HepG2 (cell line): Measurements from ENCODE around the gene SEZ6L. TPM values are rescaled to one million over a fixed set of nuclear protein-coding genes. Genes with fewer than 3 reads are reported as not detected.

Source experiments
- ATAC-seq: fragments of 200-7000 bp; cut with Tn5 transposase; 3 replicates; pipeline ENCODE4 v1.9.1; 2020; ENCODE audit warnings: mild to moderate bottlenecking, moderate library complexity
- BruUV-seq: library from RNA; stranded (reverse); fragments of 400-500 nt; replicated peaks from 2 replicates; lab custom pipeline; 2021; lab: Mats Ljungman, UMichigan
- CTCF ChIA-PET: fragments of 300-600 bp; formaldehyde crosslinking; extraction: SDS; loops from one replicate; lab custom pipeline; 2021; ENCODE audit warnings: low total read pairs, inconsistent platforms, low intra/inter-chr PET ratio; lab: Yijun Ruan, JAX
- POLR2A ChIA-PET: fragments of 350-600 bp; sonication (Branson Sonifier 250); formaldehyde crosslinking; loops from one replicate; lab custom pipeline; 2020; ENCODE audit warnings: antibody characterized with exemption, inconsistent platforms; lab: Yijun Ruan, JAX
- DNase-seq: peaks from one replicate; pipeline ENCODE4 v3.0.0-alpha.2; 2015; ENCODE audit warnings: low spot score
- FAIRE-seq: peaks from 3 replicates; lab custom pipeline; 2011; peaks lifted over from hg19 to GRCh38; lab: Jason Lieb, UNC
- H2AFZ ChIP-seq: one replicate; pipeline ENCODE4 v1.6.1; 2011; ENCODE audit warnings: low read length, inconsistent platforms
- H3K27ac ChIP-seq: fragments of 300-600 bp; 3 replicates; pipeline ENCODE4 v1.8.0; 2011; ENCODE audit warnings: mixed run types, mild to moderate bottlenecking, mixed read lengths, low read length, inconsistent platforms; ENCODE audit not compliant: insufficient read depth; ENCODE audit errors: extremely low read length
- H3K27me3 ChIP-seq, 2 experiments: fragments of 200-600 bp in 1 of 2; 2 replicates in 1 of 2; 3 replicates in 1 of 2; pipeline versions ENCODE4 v1.6.0 to v1.8.0; 2011; ENCODE audit warnings: low read length in 2 of 2, mild to moderate bottlenecking in 2 of 2, moderate library complexity in 2 of 2, inconsistent platforms in 1 of 2; ENCODE audit not compliant: insufficient read depth in 2 of 2, control insufficient read depth in 1 of 2
- H3K36me3 ChIP-seq, 2 experiments: fragments of 200-600 bp in 1 of 2; replicated peaks in 1 of 2; 2 replicates in 1 of 2; 3 replicates in 1 of 2; pipeline versions ENCODE4 v1.5.1 to v1.8.0; 2011; ENCODE audit warnings: low read length in 2 of 2, inconsistent platforms in 1 of 2; ENCODE audit not compliant: insufficient read depth in 2 of 2, control insufficient read depth in 1 of 2
- H3K4me1 ChIP-seq: 2 replicates; pipeline ENCODE4 v1.5.1; 2012; ENCODE audit warnings: low read length, inconsistent platforms; ENCODE audit not compliant: insufficient read depth
- H3K4me2 ChIP-seq: 2 replicates; pipeline ENCODE4 v1.6.0; 2011; ENCODE audit warnings: low read depth, low read length, inconsistent platforms
- H3K4me3 ChIP-seq, 3 experiments: fragments of 200-600 bp in 1 of 3; sonication (generic), shearing (Covaris generic) in 1 of 3; replicated peaks in 1 of 3; 2 replicates each; pipeline ENCODE4 v1.5.1; 2011 to 2016; ENCODE audit warnings: low read length in 3 of 3, inconsistent platforms in 2 of 3, low read depth in 2 of 3, mild to moderate bottlenecking in 2 of 3, control low read depth in 1 of 3, mixed read lengths in 1 of 3; ENCODE audit not compliant: insufficient read depth in 1 of 3
- H3K79me2 ChIP-seq: one replicate; pipeline ENCODE4 v1.6.1; 2011; ENCODE audit warnings: low read length, inconsistent platforms; ENCODE audit not compliant: insufficient read depth
- H3K9ac ChIP-seq: 2 replicates; pipeline ENCODE4 v1.6.0; 2011; ENCODE audit warnings: mild to moderate bottlenecking, low read depth, low read length, inconsistent platforms; ENCODE audit not compliant: insufficient read depth
- H3K9me3 ChIP-seq: 2 replicates; pipeline ENCODE4 v1.5.1; 2012; ENCODE audit warnings: mild to moderate bottlenecking, low read length
- H4K20me1 ChIP-seq: 2 replicates; pipeline ENCODE4 v1.6.0; 2011; ENCODE audit warnings: inconsistent platforms, mild to moderate bottlenecking, low read length, moderate library complexity; ENCODE audit not compliant: insufficient read depth
- BCL6 ChIP-seq: IDR thresholded peaks from 2 replicates; pipeline ENCODE4 v1.6.1; 2016; ENCODE audit warnings: missing genetic modification reagents, missing compliant biosample characterization
- DR1 ChIP-seq: sonication (generic); formaldehyde crosslinking; IDR thresholded peaks from 2 replicates; pipeline ENCODE4 v1.8.0; 2021; ENCODE audit warnings: mild to moderate bottlenecking, missing genetic modification reagents, inconsistent platforms
- GTF3A ChIP-seq: sonication (generic); formaldehyde crosslinking; conservative IDR thresholded peaks from 2 replicates; pipeline ENCODE4 v1.4.0; 2020; ENCODE audit warnings: mild to moderate bottlenecking, missing genetic modification reagents
- HOXA5 ChIP-seq: sonication (generic); formaldehyde crosslinking; IDR thresholded peaks from 2 replicates; pipeline ENCODE4 v1.4.0; 2020; ENCODE audit warnings: missing genetic modification reagents
- NAIF1 ChIP-seq: sonication (generic); formaldehyde crosslinking; IDR thresholded peaks from 2 replicates; pipeline ENCODE4 v1.5.0; 2020; ENCODE audit warnings: mild to moderate bottlenecking, missing genetic modification reagents, borderline replicate concordance
- SUZ12 ChIP-seq: fragments of 150-350 bp; IDR thresholded peaks from 2 replicates; pipeline ENCODE4 v1.6.1; 2014; ENCODE audit warnings: low read depth, low read length
- ZNF12 ChIP-seq: sonication (generic); formaldehyde crosslinking; IDR thresholded peaks from 2 replicates; pipeline ENCODE4 v1.5.0; 2020; ENCODE audit warnings: missing genetic modification reagents
- ZNF232 ChIP-seq: sonication (generic); formaldehyde crosslinking; IDR thresholded peaks from 2 replicates; pipeline ENCODE4 v1.4.0; 2020; ENCODE audit warnings: missing genetic modification reagents, borderline replicate concordance
- ZNF317 ChIP-seq: sonication (generic); formaldehyde crosslinking; IDR thresholded peaks from 2 replicates; pipeline ENCODE4 v1.5.0; 2020; ENCODE audit warnings: mild to moderate bottlenecking, missing genetic modification reagents
- ZNF335 ChIP-seq: sonication (generic); formaldehyde crosslinking; IDR thresholded peaks from 2 replicates; pipeline ENCODE4 v1.4.0; 2020; ENCODE audit warnings: missing genetic modification reagents
- ZNF343 ChIP-seq: sonication (generic); formaldehyde crosslinking; IDR thresholded peaks from 2 replicates; pipeline ENCODE4 v1.4.0; 2020; ENCODE audit warnings: mild to moderate bottlenecking, missing genetic modification reagents
- ZNF564 ChIP-seq: sonication (generic); formaldehyde crosslinking; IDR thresholded peaks from 2 replicates; pipeline ENCODE4 v1.8.1; 2023; ENCODE audit warnings: mild to moderate bottlenecking, missing genetic modification reagents
- ZNF83 ChIP-seq: sonication (generic); formaldehyde crosslinking; IDR thresholded peaks from 2 replicates; pipeline ENCODE4 v1.4.0; 2020; ENCODE audit warnings: missing genetic modification reagents, mild to moderate bottlenecking, borderline replicate concordance
- ZSCAN9 ChIP-seq: IDR thresholded peaks from 2 replicates; pipeline ENCODE4 v1.6.1; 2016; ENCODE audit warnings: borderline replicate concordance
- WGBS: methylation state at CpG from one replicate; pipeline ENCODE4 v1.1.6; 2017; ENCODE audit warnings: low lambda C conversion rate; 5-methylcytosine and 5-hydroxymethylcytosine counted together
- in situ Hi-C: cut with HindIII; loops from 2 replicates; pipeline ENCODE4 v1.10.0; 2017; ENCODE audit warnings: low pct_unique_long_range_greater_than_20kb; ENCODE audit not compliant: extremely low pct_ligation_motif_present
- intact Hi-C: fragments of 100-400 bp; cut with micrococcal nuclease; formaldehyde crosslinking; loops from one replicate; pipeline ENCODE4 v1.10.0; 2022; ENCODE audit not compliant: unreplicated experiment
- polyA plus RNA-seq, 8 experiments: library from polyadenylated mRNA; depleted of rRNA in 3 of 8; stranded (reverse) in 7 of 8; unstranded in 1 of 8; fragments of >200 nt; fragmentation: Illumina TruSeq in 4 of 8; extraction: Trizol in 4 of 8; gene quantifications; 2 replicates each; pipeline versions ENCODE4 v1.2.1 to v1.2.3, GENCODE V29; 2011 to 2016; ENCODE audit warnings: low read depth in 4 of 8, missing spikeins in 1 of 8, mixed read lengths in 1 of 8; ENCODE audit not compliant: insufficient read depth in 1 of 8
- total RNA-seq, 5 experiments: library from RNA; depleted of rRNA; stranded (reverse); fragments of >200 nt; fragmentation: Illumina TruSeq; extraction: Trizol; gene quantifications; 2 replicates each; pipeline ENCODE4 v1.2.3, GENCODE V29; 2016; ENCODE audit warnings: low read depth in 1 of 5
- TF ChIP-seq, protein P1 (sequence below): sonication (generic); formaldehyde crosslinking; IDR thresholded peaks from 2 replicates; pipeline ENCODE4 v1.5.0; 2020; ENCODE audit warnings: missing genetic modification reagents
- TF ChIP-seq, protein P2 (sequence below): sonication (generic); formaldehyde crosslinking; IDR thresholded peaks from 2 replicates; pipeline ENCODE4 v1.8.0; 2022; ENCODE audit warnings: missing genetic modification reagents, mild to moderate bottlenecking, borderline replicate concordance
- TF ChIP-seq, protein P3 (sequence below): sonication (generic); formaldehyde crosslinking; IDR thresholded peaks from 2 replicates; pipeline ENCODE4 v1.8.1; 2023; ENCODE audit warnings: mild to moderate bottlenecking, moderate library complexity, missing genetic modification reagents
- TF ChIP-seq, protein P4 (sequence below): sonication (generic); formaldehyde crosslinking; conservative IDR thresholded peaks from 2 replicates; pipeline ENCODE4 v1.5.0; 2020; ENCODE audit warnings: missing genetic modification reagents

SEZ6L gene
- total and polyA plus RNA-seq, 2 of the 13 experiments (the other 11 are each of a cell fraction or from before 2014, with no cell fraction given): not detected

DNA sequence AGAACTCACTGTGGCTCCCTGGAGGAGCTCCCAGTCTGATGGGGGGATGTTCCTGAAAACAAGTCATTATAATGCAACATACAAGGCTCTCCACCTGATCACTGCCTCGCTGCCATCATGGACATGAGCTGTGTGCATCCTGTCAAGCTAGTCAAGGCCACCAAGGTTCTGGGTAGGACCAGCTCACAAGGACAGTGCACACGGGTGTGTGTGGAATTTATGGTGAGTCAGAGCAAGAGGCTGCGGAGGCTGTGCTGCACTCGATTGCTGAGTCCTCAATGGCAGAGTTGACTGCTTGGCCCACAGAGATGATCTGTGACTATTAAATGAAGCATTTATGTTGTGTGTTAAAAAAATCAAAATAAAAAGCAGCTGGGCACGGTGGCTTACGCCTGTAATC lies 96.6 kb downstream of the SEZ6L start:
- no peaks in the 10 kb centered on the region for H3K79me2 ChIP-seq
- no peak for FAIRE-seq
- no peaks in the 10 kb centered on the region for H3K36me3 ChIP-seq
- no peak for TF ChIP-seq ZSCAN9
- TF ChIP-seq DR1 (CRISPR knock-in tag): no peak
- TF ChIP-seq, protein P1, sequence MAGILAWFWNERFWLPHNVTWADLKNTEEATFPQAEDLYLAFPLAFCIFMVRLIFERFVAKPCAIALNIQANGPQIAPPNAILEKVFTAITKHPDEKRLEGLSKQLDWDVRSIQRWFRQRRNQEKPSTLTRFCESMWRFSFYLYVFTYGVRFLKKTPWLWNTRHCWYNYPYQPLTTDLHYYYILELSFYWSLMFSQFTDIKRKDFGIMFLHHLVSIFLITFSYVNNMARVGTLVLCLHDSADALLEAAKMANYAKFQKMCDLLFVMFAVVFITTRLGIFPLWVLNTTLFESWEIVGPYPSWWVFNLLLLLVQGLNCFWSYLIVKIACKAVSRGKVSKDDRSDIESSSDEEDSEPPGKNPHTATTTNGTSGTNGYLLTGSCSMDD (CRISPR knock-in tag): no peak
- TF ChIP-seq GTF3A (CRISPR knock-in tag): no peak
- TF ChIP-seq BCL6: no peak
- no peak for TF ChIP-seq ZNF12
- TF ChIP-seq ZNF335: no peak
- TF ChIP-seq HOXA5 (CRISPR knock-in tag): no peak
- no peak for TF ChIP-seq ZNF83 (CRISPR knock-in tag)
- TF ChIP-seq, protein P2, sequence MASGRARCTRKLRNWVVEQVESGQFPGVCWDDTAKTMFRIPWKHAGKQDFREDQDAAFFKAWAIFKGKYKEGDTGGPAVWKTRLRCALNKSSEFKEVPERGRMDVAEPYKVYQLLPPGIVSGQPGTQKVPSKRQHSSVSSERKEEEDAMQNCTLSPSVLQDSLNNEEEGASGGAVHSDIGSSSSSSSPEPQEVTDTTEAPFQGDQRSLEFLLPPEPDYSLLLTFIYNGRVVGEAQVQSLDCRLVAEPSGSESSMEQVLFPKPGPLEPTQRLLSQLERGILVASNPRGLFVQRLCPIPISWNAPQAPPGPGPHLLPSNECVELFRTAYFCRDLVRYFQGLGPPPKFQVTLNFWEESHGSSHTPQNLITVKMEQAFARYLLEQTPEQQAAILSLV (CRISPR knock-in tag): no peak
- no peak for TF ChIP-seq ZNF343 (CRISPR knock-in tag)
- TF ChIP-seq, protein P3, sequence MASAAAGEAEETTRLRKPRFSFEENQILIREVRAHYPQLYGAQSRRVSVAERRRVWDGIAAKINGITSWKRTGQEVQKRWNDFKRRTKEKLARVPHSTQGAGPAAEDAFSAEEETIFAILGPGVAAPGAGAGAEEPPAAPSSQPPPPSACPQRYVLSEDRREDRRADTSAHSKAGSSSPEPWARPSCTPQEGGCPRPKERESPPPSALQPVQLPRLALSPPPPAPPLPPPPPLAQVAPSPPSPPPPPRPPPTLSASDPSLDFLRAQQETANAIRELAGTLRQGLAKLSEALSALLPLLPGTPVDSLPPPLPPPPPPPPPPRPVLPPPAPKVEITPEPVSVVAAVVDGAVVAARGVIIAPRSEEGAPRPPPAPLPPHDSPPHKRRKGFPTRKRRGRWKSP (CRISPR knock-in tag): no peak
- no peak for TF ChIP-seq NAIF1 (CRISPR knock-in tag)
- TF ChIP-seq ZNF317 (CRISPR knock-in tag): no peak
- no peak for TF ChIP-seq ZNF232 (CRISPR knock-in tag)
- TF ChIP-seq SUZ12: no peak
- TF ChIP-seq, protein P4, sequence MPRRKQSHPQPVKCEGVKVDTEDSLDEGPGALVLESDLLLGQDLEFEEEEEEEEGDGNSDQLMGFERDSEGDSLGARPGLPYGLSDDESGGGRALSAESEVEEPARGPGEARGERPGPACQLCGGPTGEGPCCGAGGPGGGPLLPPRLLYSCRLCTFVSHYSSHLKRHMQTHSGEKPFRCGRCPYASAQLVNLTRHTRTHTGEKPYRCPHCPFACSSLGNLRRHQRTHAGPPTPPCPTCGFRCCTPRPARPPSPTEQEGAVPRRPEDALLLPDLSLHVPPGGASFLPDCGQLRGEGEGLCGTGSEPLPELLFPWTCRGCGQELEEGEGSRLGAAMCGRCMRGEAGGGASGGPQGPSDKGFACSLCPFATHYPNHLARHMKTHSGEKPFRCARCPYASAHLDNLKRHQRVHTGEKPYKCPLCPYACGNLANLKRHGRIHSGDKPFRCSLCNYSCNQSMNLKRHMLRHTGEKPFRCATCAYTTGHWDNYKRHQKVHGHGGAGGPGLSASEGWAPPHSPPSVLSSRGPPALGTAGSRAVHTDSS (CRISPR knock-in tag): no peak
- no peak for TF ChIP-seq ZNF564
- 7% methylated on average over 6 of the region's 6 CpGs for WGBS
- DNase-seq: no peak
- H3K9me3 ChIP-seq: no peaks in the 10 kb centered on the region
- POLR2A ChIA-PET: no interaction called here
- H3K27ac ChIP-seq: no peak overlapping the region
- intact Hi-C loops: no loop called here
- in situ Hi-C loops: no loop called here
- ATAC-seq: no peak
- no peak overlapping the region for H3K4me2 ChIP-seq
- CTCF ChIA-PET: no interaction called here
- no peak overlapping the region for H2AFZ ChIP-seq
- no TSS peak for BruUV-seq
- H3K4me3 ChIP-seq: no peak overlapping the region
- H4K20me1 ChIP-seq: no peaks in the 10 kb centered on the region
- no peaks in the 10 kb centered on the region for H3K4me1 ChIP-seq
- no peak overlapping the region for H3K9ac ChIP-seq
- H3K27me3 ChIP-seq: peaks cover 0 to 2% of the 10 kb centered on the region in 2 experiments; a peak in 1 of 5 replicates
